Endometrium (tissue), 2 donors: ENCODE results near the gene TPRX2.
"Not testable (repeated sequence)": the region's sequence is repeated elsewhere in the genome, so short reads cannot be mapped to it uniquely, and the experiment has no call there.

ENCODE experiments used
- FAIRE-seq: peaks from 2 replicates; lab custom pipeline; 2012; peaks lifted over from hg19 to GRCh38; lab: Jason Lieb, UNC
- donor health status: control.
- donor health status: control.

Gene TPRX2

GRCh38 chr19:47858646-47859285 lies at the start of gene TPRX2:
Gene TPRX2 (plus strand): TSS chr19:47859235. CDS start chr19:47859247, 12 bp downstream.
- FAIRE-seq: not testable (repeated sequence)

- no peak for FAIRE-seq
Observed at GRCh38 chr19:47813304-47813994, 45.6 kb upstream of the TPRX2 start.

- no peak for FAIRE-seq
Observed at GRCh38 chr19:47813995-47814328, 45.1 kb upstream of the TPRX2 start.

- not testable (repeated sequence) for FAIRE-seq
Observed at GRCh38 chr19:47816270-47816669, 42.8 kb upstream of the TPRX2 start.

GRCh38 chr19:47818221-47818620 lies 40.8 kb upstream of the TPRX2 start:
- not testable (repeated sequence) for FAIRE-seq

GRCh38 chr19:47819858-47820257 lies 39.2 kb upstream of the TPRX2 start:
- no peak for FAIRE-seq

- no peak for FAIRE-seq
Observed at GRCh38 chr19:47820410-47820809, 38.6 kb upstream of the TPRX2 start.

GRCh38 chr19:47821460-47822020 lies 37.5 kb upstream of the TPRX2 start, which contains the start of gene CRX:
Gene CRX (plus strand): TSS chr19:47821937. CDS start chr19:47834444, 12,507 bp downstream.
- no peak for FAIRE-seq

GRCh38 chr19:47824396-47824795 lies 34.6 kb upstream of the TPRX2 start:
- no peak for FAIRE-seq

- FAIRE-seq: no peak
Observed at GRCh38 chr19:47826800-47827199, 32.2 kb upstream of the TPRX2 start.

GRCh38 chr19:47832723-47833122 lies 26.3 kb upstream of the TPRX2 start:
- no peak for FAIRE-seq

- FAIRE-seq: no peak
Observed at GRCh38 chr19:47836038-47836437, 23.0 kb upstream of the TPRX2 start.

GRCh38 chr19:47839411-47839810 lies 19.6 kb upstream of the TPRX2 start:
- no peak for FAIRE-seq

GRCh38 chr19:47839913-47840312 lies 19.1 kb upstream of the TPRX2 start:
- no peak for FAIRE-seq

GRCh38 chr19:47842941-47843340 lies 16.1 kb upstream of the TPRX2 start:
- FAIRE-seq: no peak

GRCh38 chr19:47848425-47848822 lies 10.6 kb upstream of the TPRX2 start:
- no peak for FAIRE-seq

- FAIRE-seq: no peak
Observed at GRCh38 chr19:47848823-47849473, 10.1 kb upstream of the TPRX2 start.

- FAIRE-seq: no peak
Observed at GRCh38 chr19:47853003-47853402, 6.0 kb upstream of the TPRX2 start.

GRCh38 chr19:47854459-47854858 lies 4.6 kb upstream of the TPRX2 start:
- FAIRE-seq: no peak

GRCh38 chr19:47858231-47858630 lies 804 bp upstream of the TPRX2 start:
- not testable (repeated sequence) for FAIRE-seq

GRCh38 chr19:47859838-47860237 lies 803 bp downstream of the TPRX2 start:
- FAIRE-seq: not testable (repeated sequence)

GRCh38 chr19:47860602-47861297 lies 1.7 kb downstream of the TPRX2 start:
- no peak for FAIRE-seq
